SK-N-SH (cell line): ENCODE measurements around the gene CCND3. TPM values are rescaled to one million over a fixed set of nuclear protein-coding genes. Genes with fewer than 3 reads are reported as not detected.
A peak's percentile ranks its signal among the peaks of the same experiment; 100 is the strongest.

ENCODE experiments used
- EP300 ChIP-seq, 2 experiments: IDR thresholded peaks; 2 replicates each; pipeline versions ENCODE4 v1.4.0 to v1.6.1; 2012; ENCODE audit warnings: borderline replicate concordance in 1 of 2, low read depth in 1 of 2, low read length in 1 of 2
- FOXJ3 ChIP-seq: sonication (generic); formaldehyde crosslinking; IDR thresholded peaks from 2 replicates; pipeline ENCODE4 v1.5.1; 2020; ENCODE audit warnings: mild to moderate bottlenecking, missing genetic modification reagents
- FOXM1 ChIP-seq: IDR thresholded peaks from 2 replicates; pipeline ENCODE4 v1.4.0; 2012; ENCODE audit warnings: low read depth, mild to moderate bottlenecking
- GABPA ChIP-seq: IDR thresholded peaks from 2 replicates; pipeline ENCODE4 v1.4.0; 2012; ENCODE audit warnings: low read depth, mild to moderate bottlenecking
- IRF3 ChIP-seq: fragments of 150-350 bp; IDR thresholded peaks from 2 replicates; pipeline ENCODE4 v1.6.1; 2016; ENCODE audit warnings: mild to moderate bottlenecking, low read depth, low read length
- PBX3 ChIP-seq: IDR thresholded peaks from 2 replicates; pipeline ENCODE4; 2012
- RAD21 ChIP-seq: IDR thresholded peaks from 2 replicates; pipeline ENCODE4 v1.6.1; 2012; ENCODE audit warnings: mild to moderate bottlenecking, low read length
- REST ChIP-seq: IDR thresholded peaks from 2 replicates; pipeline ENCODE4 v1.6.1; 2012; ENCODE audit warnings: mild to moderate bottlenecking, low read depth, low read length, moderate library complexity
- RFX5 ChIP-seq: IDR thresholded peaks from 2 replicates; pipeline ENCODE4 v1.6.1; 2012; ENCODE audit warnings: mild to moderate bottlenecking, improper control_type of control experiment, low read length
- RXRA ChIP-seq: IDR thresholded peaks from 2 replicates; pipeline ENCODE4 v1.4.0; 2012; ENCODE audit warnings: low read depth, mild to moderate bottlenecking, borderline replicate concordance
- SIN3A ChIP-seq: IDR thresholded peaks from 2 replicates; pipeline ENCODE4 v1.6.1; 2012; ENCODE audit warnings: low read depth, mild to moderate bottlenecking, low read length, moderate library complexity, borderline replicate concordance
- SMC3 ChIP-seq: IDR thresholded peaks from 2 replicates; pipeline ENCODE4 v1.6.1; 2012; ENCODE audit warnings: low read depth, low read length, improper control_type of control experiment
- TCF12 ChIP-seq: IDR thresholded peaks from 2 replicates; pipeline ENCODE4 v1.4.0; 2012
- YY1 ChIP-seq: IDR thresholded peaks from 2 replicates; pipeline ENCODE4 v1.4.0; 2012; ENCODE audit warnings: low read depth, mild to moderate bottlenecking
- ZBTB33 ChIP-seq: IDR thresholded peaks from 2 replicates; pipeline ENCODE4 v1.4.0; 2012; ENCODE audit warnings: low read depth, borderline replicate concordance
- polyA plus RNA-seq, 3 experiments: library from polyadenylated mRNA; depleted of rRNA; stranded (reverse); fragments of >200 nt; gene quantifications; 2 replicates each; pipeline ENCODE4 v1.2.3, GENCODE V29; 2012

CCND3 gene
- polyA plus RNA-seq, 1 of the 3 experiments (the other 2 are of a cell fraction), result 26.6 TPM

GRCh38 chr6:41917528-41917927, 24.1 kb downstream of the CCND3 start (continued):
- TF ChIP-seq ZBTB33 (no peak), FOXJ3 (CRISPR knock-in tag) (no peak), SMC3 (no peak), TCF12 (peak; percentile 59; the same call in 1 of the 2 replicates), RXRA (peak; percentile 70; the same call in 1 of the 2 replicates), RAD21 (no peak), RFX5 (no peak), EP300 (IDR thresholded peaks at IDR 0.05; ENCODE audit: borderline replicate concordance in 1 of 2, low read depth in 1 of 2, low read length in 1 of 2) (peak in 1 of 2 experiments; percentile 47; a peak in 1 of 4 replicates), FOXM1 (no peak), IRF3 (no peak), GABPA (no peak), SIN3A (peak; percentile 45; the same call in 1 of the 2 replicates), YY1 (no peak), PBX3 (0 out of 2 replicates have a peak, but pooled peaks have one; percentile 33), REST (no peak)
- TF ChIP-seq, all 33 proteins: peak for 11
